Stimulated activated effector memory CD8-positive, alpha-beta T cell treated with anti-CD3 and anti-CD28 coated beads, Interleukin-12 subunit alpha, Interleukin-12 subunit beta, amount 100 ng/mL, for 72 hours (primary cell): Measurements from ENCODE around the gene CYP3A4.
"Not testable (repeated sequence)": the region's sequence is repeated elsewhere in the genome, so short reads cannot be mapped to it uniquely, and the experiment has no call there.

Experiments used
- ATAC-seq: fragments of 150-1000 bp; cut with Tn5 transposase; 2 replicates; pipeline ENCODE4 v1.10.0; 2021
- DNase-seq, 2 donors: peaks; one replicate each; pipeline ENCODE4 v3.0.0; 2021 to 2022; ENCODE audit warnings: low spot score in 2 of 2
- H3K27ac Mint-ChIP-seq: one replicate; pipeline ENCODE4 v1.8.0; 2022; ENCODE audit warnings: mild to moderate bottlenecking, mixed read lengths
- H3K36me3 Mint-ChIP-seq: one replicate; pipeline ENCODE4 v1.8.0; 2022; ENCODE audit warnings: mild to moderate bottlenecking, mixed read lengths
- H3K4me1 Mint-ChIP-seq: one replicate; pipeline ENCODE4 v1.8.0; 2022; ENCODE audit warnings: mixed read lengths
- H3K4me3 Mint-ChIP-seq: one replicate; pipeline ENCODE4 v1.8.0; 2022; ENCODE audit warnings: mild to moderate bottlenecking, mixed read lengths
- H3K9me3 Mint-ChIP-seq: one replicate; pipeline ENCODE4 v1.8.0; 2022; ENCODE audit warnings: mixed read lengths

CYP3A4 gene

DNA sequence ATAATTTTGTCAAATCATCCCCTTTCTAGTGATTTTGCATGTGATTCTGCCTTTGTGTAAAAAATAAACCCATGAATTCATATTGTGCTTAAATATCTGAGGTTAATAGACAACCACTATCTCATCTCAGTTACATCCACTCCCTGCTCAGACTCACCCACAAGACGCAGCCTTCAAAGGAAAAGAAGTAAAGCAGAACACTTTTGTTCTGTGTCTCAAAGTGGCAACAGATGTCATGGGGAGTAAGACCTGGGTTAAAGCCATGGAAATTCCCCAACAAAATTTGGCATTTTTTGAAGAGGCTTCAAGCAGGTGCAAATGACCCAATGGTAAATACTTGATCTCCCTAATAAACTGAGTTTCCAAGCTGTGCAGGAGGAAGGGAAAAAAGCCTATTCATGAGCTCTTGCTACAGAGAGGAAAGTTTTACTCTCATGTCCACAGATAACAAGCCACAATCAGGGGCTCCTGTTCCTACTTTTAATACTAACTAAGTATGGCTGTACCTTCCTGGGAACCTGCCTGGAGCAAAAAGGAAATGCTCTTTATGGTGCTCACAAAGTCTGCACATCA lies 53.7 kb downstream of the CYP3A4 start:
- Mint-ChIP-seq H3K27ac (no peak overlapping the region), H3K4me1 (no peaks in the 10 kb centered on the region), H3K36me3 (no peaks in the 10 kb centered on the region), H3K9me3 (no peaks in the 10 kb centered on the region), H3K4me3 (no peak overlapping the region)
- ATAC-seq = no peak
- no peak for DNase-seq

DNA sequence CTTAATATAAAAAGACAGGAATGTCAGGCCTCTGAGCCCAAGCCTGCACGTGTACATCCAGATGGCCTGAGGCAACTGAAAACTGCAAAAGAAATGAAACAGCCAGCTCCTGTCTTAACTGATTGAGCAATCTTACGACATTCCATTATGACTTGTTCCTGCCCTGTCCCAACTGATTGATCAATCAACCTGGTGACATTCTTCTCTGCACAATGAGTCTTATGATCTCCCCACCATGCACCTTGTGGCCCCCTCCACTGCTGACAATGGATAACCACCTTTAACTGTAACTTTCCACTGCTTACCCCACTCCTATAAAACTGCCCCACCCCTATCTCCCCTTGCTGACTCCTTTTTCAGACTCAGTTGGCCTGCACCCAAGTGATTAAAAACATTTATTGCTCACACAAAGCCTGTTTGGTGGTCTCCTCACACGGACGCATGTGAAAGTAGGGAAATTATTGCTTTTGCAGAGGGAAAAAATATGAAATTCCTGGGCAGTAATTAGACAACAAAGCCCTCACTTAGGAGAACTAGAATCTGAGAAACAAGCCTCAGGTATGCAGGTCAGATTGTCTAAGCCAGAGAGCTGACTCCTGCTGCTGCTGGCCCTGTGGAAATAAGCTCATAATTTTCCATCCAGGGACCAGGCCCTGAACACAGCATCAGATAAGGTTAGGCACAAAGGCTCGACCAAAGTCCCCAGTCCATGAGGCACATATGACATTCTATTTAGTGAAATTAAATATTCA lies 54.3 kb downstream of the CYP3A4 start:
- ATAC-seq (no peak), DNase-seq (no peak)
- no peaks in the 10 kb centered on the region for H3K4me1 Mint-ChIP-seq
- no peak overlapping the region for H3K4me3 Mint-ChIP-seq
- H3K27ac Mint-ChIP-seq = no peak overlapping the region
- no peaks in the 10 kb centered on the region for H3K9me3 Mint-ChIP-seq
- no peaks in the 10 kb centered on the region for H3K36me3 Mint-ChIP-seq

DNA sequence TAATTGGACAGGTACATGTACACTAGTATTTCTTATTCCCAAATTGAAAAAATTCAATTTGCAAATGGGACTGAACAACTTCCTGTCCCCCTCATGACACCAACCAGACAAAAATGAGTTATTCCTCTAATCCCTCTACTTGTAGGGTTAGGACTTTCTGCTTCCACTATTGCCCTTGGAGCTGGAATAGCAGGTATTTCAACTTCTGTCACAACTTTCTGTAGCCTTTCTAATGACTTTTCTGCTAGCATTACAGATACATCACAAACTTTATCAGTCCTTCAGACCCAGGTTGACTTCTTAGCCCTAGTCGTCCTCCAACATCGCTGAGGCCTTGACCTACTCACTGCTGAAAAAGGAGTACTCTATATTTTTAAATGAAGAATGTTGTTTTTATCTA lies 55.4 kb downstream of the CYP3A4 start:
- Mint-ChIP-seq H3K4me1 (no peaks in the 10 kb centered on the region), H3K36me3 (no peaks in the 10 kb centered on the region), H3K4me3 (no peak overlapping the region), H3K27ac (no peak overlapping the region), H3K9me3 (no peaks in the 10 kb centered on the region)
- ATAC-seq (no peak), DNase-seq (no peak)

DNA sequence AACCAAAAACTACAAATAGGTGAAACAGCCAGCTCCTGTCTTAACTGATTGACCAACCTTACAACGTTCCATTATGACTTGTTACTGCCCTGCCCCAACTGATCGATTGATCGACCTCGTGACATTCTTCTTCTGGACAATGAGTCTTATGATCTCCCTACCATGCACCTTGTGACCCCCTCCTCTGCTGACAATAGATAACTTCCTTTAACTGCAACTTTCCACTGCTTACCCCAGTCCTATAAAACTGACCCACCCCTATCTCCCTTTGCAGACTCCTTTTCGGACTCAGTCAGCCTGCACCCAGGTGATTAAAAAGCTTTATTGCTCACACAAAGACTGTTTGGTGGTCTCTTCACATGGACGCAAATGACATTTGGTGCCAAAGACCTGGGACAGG lies 60.8 kb downstream of the CYP3A4 start:
- not testable (repeated sequence) for H3K36me3 Mint-ChIP-seq, H3K4me1 Mint-ChIP-seq, H3K4me3 Mint-ChIP-seq, H3K27ac Mint-ChIP-seq, ATAC-seq, DNase-seq, H3K9me3 Mint-ChIP-seq

DNA sequence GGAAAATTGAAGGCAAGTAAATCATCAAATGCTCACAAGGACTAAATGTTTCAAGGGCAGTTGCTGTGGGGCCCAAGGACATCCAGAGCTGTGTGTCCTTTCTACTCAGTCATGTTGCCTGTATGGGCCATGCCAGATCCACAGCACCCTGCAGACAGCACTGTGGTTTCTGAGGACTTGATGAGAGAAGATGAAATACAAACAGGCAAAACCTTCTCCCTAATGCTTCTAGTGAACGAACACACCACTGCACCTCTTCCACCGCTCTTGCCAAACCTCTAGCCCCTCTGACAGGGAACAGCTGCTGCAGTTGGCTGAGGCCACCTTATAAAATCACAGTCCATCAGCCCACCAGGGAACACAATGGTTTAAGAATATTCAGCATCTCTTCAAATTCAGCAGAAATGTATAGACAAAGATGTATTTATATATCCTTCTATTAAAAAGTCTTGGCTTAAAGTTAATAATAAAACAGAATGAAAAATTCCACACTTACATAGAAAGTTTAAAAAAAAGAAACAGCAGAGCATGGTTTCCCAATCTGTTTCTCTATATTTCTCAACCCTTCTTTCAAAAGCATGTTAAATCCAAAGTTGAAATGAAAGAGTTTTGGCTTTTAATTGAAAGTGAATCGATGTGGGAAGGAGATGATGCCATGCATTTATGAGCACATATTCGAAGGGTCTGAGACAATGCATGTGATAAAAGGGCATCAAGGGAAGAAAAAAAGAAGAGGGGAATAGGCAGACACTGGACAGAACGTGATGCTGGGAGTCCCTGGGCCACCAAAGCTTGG lies 63.0 kb downstream of the CYP3A4 start:
- Mint-ChIP-seq H3K9me3 (no peaks in the 10 kb centered on the region), H3K27ac (no peak overlapping the region), H3K4me3 (no peak overlapping the region), H3K36me3 (no peaks in the 10 kb centered on the region), H3K4me1 (no peaks in the 10 kb centered on the region)
- ATAC-seq (no peak), DNase-seq (no peak)

DNA sequence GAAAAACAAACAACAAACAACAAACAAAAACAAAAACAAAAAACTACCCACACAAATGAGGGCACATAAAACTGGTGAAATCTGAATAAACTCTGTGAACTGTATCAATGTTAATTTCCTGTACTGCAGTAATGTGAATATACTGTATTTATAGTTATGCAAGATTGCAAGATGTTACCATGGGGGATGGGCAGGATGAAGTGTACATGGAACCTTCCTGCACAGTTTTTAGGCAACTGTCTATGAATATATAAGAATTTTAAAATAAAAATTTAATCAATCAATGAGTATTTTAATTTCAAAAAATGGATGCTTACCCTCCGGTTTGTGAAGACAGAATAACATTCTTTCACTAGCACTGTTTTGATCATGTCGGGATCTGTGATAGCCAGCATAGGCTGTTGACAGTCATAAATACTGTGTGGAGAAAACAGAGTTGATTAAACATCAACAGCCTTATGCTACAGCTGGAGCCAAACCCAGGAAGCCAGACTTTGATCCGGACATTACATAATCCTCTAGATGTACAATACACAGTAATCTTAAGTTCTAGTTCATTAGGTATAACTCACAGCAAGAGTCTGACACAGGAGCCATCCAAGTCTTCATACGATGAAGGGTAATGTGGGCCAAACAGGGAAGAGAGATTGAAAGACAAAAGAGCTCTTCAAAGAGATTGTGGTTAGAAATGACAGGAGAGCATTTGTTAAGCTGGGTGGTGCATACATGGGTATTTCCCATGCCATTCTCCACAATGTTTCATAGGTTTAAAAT lies 63.8 kb downstream of the CYP3A4 start:
- H3K27ac Mint-ChIP-seq = no peak overlapping the region
- no peak overlapping the region for H3K4me3 Mint-ChIP-seq
- H3K36me3 Mint-ChIP-seq = no peaks in the 10 kb centered on the region
- ATAC-seq (no peak), DNase-seq (no peak)
- no peaks in the 10 kb centered on the region for H3K9me3 Mint-ChIP-seq
- no peaks in the 10 kb centered on the region for H3K4me1 Mint-ChIP-seq

DNA sequence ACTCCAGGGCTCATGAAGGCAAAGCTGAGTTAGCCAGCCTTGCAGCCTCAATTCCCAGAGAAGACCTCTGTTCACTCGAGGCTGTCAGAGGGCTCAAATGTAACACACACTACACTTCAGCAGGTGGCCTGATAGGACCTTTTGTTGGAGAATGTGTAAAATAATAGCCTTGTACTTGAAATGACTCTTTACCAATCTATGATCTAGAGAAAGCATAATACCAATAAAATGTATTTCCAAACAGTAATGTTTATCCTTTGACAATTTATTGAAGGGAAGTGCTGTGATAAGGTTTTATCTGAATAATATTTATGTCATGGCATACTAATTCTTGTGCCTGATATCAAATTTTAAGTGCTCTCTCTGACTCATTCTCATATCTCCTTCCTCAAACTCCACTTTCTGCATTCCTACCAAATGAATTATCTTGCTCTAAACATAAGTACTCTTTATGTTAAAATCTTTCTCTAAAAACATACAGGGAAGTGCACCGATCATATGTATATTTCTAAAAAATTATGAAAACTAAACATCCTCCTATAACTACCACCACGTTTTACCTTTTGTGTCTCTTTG lies 69.9 kb downstream of the CYP3A4 start:
- Mint-ChIP-seq H3K4me3 (no peak overlapping the region), H3K27ac (no peak overlapping the region), H3K4me1 (no peaks in the 10 kb centered on the region), H3K9me3 (no peaks in the 10 kb centered on the region), H3K36me3 (no peaks in the 10 kb centered on the region)
- ATAC-seq (no peak), DNase-seq (no peak)

DNA sequence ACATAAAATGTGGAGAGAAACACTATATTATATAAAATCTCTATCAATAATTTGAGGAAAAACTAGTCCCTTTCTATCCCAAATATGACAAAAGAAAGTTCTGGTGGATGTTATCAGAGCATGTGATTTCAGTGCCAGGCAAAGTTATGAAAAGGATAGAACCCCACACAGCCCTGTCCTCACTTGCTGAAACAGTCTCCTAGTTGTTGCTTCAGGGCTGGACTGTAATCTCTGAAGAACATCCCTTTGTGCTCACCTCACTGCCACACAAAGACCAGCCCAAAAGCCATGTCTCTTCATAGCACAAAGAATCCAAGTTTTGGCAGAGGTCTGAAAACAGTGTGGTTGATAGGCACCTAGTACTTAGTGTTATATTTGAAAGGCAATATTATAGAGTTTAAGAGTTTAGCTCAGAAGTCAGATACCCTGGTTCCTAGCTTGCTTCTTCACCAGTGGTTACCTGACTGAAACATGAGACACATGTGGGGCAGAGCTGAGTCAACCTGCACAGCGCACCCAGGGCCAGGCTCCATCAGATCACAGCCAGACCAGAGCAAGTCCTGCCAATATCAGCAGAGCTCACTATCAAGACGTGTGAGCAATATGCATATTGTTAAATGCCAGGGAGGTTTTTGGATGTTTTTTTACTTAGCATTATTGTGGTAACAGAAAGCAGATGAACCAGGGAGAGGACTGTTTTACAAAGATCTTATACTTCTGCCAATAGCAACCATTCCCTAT lies 74.0 kb downstream of the CYP3A4 start:
- H3K27ac Mint-ChIP-seq = no peak overlapping the region
- ATAC-seq = no peak

DNA sequence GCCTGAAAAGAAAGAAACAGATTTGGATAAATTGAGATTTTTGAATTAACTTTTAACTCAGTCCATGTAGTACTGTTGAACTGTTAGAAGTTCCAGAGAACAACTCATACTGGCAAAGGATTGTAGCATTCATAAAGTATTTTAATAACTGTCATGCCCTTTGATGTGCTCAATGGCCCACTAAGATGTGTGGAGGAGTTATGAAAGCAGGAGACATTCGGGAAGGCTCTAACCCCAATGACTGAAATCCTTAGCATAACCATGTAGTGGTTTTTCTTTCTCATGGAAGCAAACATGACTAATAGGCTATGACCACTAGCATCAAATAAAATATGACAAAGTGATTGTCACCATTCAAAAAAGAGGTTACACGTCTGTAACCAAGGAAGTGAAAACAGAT lies 74.7 kb downstream of the CYP3A4 start:
- no peak for ATAC-seq
- Mint-ChIP-seq H3K4me1 (no peaks in the 10 kb centered on the region), H3K9me3 (no peaks in the 10 kb centered on the region), H3K4me3 (no peak overlapping the region), H3K27ac (no peak overlapping the region), H3K36me3 (no peaks in the 10 kb centered on the region)
- no peak for DNase-seq

More for the DNA sequence above, 74.0 kb downstream of the CYP3A4 start:
- Mint-ChIP-seq H3K9me3 (no peaks in the 10 kb centered on the region), H3K4me3 (no peak overlapping the region), H3K4me1 (no peaks in the 10 kb centered on the region), H3K36me3 (no peaks in the 10 kb centered on the region)
- DNase-seq = no peak

DNA sequence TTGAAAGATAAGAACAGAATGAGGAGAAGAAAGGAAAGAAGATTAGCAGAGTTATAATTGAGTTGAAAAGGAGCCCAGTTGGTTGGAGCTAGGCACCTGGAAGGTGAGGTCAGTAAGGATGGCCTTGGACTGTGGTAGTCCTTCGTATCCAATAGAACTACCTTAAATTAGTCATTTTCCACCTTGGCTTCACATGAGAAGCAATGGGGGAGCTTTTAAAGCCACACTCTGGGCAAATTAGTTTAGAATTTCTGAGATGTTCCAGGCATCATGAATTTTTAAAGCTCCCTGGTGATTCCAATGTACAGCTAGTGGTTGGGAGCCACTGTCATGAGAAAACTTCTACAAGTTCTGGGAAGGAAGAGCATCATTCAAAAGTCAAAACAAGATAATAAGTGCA lies 76.9 kb downstream of the CYP3A4 start:
- H3K9me3 Mint-ChIP-seq = no peaks in the 10 kb centered on the region
- ATAC-seq (no peak), DNase-seq (no peak)
- H3K4me1 Mint-ChIP-seq = no peaks in the 10 kb centered on the region
- no peak overlapping the region for H3K4me3 Mint-ChIP-seq
- H3K27ac Mint-ChIP-seq = no peak overlapping the region
- H3K36me3 Mint-ChIP-seq = no peaks in the 10 kb centered on the region
